GM04504 (cell line): Measurements from ENCODE around the gene ZBTB16.

Experiments
- DNase-seq: peaks from one replicate; pipeline ENCODE4 v3.0.0-alpha.2; 2012; ENCODE audit warnings: low read depth

The ZBTB16 gene

DNA sequence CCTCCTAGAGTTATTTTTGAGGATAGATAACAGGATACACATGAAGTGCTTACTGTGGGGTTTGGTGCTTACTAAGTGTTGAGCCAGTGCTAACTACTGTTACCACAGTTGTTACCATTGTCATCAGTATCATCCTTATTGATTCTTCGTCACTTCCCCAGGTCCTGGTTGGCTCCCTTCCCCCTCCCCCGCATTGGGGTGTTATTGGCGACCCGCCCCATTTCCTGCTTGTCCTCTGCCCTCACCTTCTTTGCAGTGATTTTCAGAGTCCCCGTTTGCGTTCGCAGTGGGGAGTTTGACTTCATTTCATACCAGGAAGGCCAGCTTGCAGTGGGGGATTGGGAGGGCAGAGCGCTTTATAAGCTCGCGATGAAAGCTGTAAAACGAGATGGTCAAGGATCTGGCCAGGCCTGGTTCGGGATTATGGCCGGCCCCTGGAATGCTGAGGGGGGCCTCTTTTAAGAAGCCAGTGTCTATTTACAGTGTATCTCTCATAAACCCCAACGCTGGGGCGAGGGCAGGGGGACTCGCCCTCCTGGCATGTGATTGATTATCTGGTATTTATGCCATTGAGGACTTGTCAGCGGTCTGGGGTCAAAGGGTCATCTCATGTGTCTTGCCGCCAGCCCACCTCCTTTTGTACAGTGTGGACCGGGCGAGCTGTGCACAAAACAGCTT, 152.1 kb downstream of the ZBTB16 start:
- DNase-seq = no peak

GRCh38 chr11:114213622-114214021, 154.1 kb downstream of the ZBTB16 start:
- no peak for DNase-seq

DNA sequence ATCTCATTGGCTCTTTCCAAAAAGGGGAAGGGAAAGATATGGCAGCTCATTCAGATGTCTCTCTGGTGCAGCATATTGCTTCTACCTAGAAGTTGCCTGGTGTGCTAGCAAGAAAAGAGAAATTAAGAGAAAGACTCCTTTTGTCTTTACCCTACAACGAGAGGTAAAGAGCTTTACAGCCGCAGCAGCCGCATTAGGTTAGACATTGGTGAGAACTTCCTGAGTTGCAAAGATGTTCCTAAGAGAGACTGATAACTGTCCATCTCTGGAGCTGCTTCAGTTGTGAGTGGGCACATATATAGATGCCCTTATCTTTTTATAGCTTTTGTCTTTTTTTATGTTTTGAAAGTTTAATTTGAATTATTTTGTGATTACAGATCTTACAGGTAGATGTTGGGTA, 155.9 kb downstream of the ZBTB16 start:
- no peak for DNase-seq

DNA sequence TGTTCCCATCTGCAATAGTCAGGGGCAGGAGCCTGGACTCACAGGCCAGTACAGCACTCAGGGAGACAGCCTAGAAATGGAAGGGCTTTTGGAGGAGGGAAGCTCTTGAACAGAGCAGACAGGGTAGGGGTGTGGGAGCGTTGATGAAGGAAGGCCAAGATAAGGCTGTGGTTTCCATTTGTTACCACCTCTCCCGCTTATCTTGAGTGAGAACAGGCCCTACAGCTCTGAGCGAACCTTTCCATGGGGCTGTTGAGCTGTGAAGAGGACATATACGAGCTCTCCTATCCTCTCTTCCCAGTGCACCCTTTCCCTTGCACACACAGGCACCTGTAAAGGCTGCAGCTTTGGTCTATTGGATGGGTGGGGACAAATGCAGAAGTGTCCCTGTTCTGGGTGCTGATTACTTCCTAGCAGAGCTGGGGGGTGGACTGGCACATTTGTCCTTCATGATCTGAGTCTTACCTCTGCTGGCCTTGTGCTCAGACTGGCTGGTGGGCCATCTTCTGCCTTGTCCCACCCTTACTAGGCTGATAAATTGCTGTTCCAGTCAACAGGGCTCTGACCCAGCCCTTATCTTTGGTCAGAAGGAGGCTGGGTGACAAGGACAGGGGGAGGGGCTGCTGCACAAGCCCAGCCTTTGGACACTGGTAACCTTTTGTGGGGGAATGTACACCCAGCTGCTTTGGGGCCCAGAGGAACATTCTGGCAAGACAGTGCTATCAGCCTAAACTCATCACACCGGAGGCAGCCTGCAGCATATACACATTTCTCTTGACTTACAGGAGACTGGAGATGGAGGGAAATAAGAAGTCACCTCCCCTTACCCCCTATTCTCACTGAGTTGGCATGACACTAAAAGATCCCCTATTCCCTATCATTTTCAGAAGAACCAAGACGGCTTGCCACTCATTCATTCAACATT, 156.6 kb downstream of the ZBTB16 start:
- no peak for DNase-seq

- no peak for DNase-seq
Measured at GRCh38 chr11:114216796-114217180, 157.3 kb downstream of the ZBTB16 start.

GRCh38 chr11:114218508-114218907, 159.0 kb downstream of the ZBTB16 start:
- DNase-seq = no peak

DNA sequence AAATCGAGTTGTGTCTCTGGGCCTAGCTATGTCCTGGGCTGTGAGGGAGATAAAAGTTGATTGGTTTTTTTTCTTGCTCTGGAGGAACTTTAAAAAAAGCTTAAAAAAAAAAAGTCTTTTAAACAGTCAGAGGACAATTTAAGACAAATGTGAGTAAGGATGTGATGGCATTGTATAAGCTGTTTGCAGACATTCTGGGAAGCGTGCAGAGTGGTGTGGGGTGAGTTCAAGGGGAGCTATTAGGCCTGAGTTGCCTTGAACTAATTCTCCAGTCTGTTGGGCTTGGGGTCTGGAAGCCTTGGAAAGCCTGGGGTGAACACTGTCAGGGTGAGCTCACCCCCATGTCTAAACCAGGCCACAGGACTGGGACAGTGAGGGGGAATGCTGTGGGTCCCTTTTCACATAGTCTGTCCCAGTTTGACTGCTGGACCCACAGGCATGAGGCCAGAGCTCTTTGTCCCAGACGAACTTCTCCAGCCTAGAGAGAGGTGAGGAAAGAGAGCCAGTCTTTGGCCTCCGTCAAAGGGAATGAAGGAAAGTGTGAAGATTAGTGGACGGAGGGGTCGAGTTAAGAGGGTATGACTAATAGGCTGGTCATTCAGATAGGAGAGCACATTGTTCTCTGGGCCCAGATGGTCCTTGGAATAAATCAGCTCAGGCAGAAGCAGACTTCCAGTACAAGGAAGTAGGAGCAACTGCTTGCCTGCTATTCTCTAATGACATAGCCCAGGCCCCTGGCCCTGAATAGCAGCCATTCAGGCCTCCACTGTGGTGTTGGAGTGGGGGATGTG, 160.2 kb downstream of the ZBTB16 start:
- DNase-seq = no peak

DNA sequence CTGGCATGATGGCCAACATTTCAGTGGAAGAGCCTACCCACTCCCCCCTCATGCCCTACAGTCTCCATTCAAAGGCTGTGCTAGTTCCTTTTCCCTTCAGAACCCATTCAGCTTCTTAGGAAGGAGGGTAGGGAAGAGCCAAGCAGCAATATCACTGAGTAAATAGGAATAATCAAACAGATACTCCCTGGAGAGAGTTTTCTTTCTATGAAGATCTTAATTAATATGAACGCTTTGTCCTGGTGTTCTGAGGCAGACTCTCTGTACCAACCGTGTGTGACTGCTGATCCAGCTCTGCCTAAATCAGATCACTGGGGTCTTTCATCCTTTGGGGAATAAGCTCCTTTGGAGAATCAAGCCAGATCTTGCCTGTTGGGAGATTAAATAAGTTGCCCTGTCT, 161.5 kb downstream of the ZBTB16 start:
- no peak for DNase-seq

- DNase-seq = no peak
Measured at GRCh38 chr11:114225661-114226060, 166.2 kb downstream of the ZBTB16 start.

DNA sequence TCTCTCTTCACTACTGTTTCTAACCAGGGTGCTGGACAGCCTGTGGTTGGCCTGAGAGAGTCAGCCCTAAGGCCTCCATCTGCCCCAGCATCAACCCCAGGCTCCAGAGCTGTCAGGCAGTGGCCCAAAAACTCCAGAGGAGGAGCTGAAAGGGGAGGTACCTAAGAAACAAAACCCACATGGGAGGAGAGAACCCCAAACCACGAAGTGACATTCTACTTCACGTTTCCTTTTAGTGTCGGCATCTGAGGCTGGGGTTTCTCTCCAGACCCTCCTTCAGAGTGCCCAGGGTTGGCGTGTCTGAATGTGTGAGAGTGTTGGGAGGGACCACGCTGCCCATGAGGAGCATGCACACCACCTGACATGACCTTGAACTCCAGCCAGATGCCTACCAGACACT, 166.8 kb downstream of the ZBTB16 start:
- no peak for DNase-seq

- no peak for DNase-seq
Measured at GRCh38 chr11:114228435-114229411, 169.2 kb downstream of the ZBTB16 start.

- DNase-seq = no peak
Measured at GRCh38 chr11:114230031-114230704, 170.7 kb downstream of the ZBTB16 start.

GRCh38 chr11:114232400-114233059, 173.0 kb downstream of the ZBTB16 start:
- DNase-seq = no peak

DNA sequence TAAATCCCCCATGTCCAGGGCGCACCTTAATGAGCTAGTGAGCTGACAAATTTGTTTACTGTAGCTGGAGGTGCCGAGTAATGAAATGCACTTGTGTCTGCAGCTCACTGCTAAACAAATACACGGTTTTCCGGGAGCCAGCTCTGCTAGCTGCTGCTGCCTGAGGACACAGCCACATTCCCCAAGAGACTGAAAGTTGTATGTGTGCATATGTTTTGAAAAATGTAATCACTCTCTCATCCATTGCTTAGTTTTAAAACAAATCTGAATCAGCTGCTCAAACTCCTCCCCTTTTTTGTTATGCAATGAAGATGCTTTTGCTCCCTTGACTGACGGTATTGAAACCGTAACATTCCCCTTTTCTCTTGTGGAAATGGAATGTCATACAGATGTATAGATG, 174.2 kb downstream of the ZBTB16 start:
- DNase-seq = no peak

- no peak for DNase-seq
Measured at GRCh38 chr11:114236829-114237228, 177.3 kb downstream of the ZBTB16 start.

DNA sequence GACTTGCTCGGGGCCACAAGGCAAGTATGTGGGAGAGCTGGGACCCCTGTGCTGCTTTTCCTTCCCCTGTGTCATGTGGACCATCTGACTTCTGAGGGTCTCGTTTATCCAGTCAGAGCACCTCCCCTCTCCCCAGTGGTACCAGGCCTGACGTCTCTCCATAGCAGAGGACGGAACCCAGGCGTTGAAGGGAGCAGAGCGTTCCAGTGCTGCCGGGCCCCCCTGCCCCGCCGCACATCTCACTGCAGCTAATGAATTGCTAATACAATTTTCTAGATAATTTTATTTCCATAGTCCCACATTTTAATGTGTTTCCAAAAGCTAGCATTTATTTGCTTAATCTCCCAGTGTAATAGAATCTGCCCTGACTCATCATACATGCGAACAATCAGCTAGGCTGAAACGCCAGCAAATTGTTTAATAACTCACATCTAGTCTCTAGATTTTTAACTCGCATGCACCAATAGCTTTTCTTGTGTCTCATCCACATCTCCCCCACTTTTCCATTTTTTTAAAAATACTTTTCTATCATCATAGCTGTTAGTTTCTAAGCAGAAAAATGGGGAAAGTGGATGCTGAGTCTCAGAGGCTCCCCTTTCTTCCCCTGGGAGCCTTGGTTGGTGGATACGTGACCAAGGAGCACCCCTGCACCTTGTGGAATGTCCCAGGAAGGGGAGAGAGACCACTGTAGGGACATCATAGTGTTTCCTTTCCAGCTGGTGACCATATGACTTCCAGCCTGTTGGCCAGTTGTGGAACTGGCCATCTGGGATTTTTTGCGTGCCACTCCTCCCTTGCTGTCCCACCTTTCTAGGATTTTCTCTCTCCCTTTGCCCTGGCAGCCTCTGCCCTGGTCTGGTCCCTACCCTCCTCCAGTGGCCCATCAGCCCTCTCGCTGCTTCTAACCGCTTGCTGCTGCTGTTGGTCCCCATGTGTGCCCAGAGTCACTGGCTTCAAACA, 178.1 kb downstream of the ZBTB16 start:
- DNase-seq = no peak

DNA sequence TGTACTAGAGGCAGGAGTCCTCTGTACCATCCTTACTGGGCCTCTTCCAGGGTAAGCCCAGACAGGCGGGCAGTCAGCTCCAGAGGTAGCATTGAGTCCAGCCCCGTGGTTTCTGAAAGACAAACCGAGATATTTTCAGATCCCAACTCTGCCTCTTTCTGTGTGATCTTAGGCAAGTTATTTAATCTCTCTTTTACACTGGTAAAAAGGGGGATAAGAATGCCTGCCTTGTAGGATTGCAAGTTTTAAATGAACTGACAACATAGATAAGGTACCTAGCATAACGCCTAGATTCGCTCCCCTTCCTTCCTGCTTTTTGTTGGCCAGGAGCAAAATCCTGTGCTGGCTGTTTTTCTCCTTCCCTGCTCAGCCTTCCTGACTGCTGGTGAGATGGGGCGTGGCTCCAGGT, 180.2 kb downstream of the ZBTB16 start:
- no peak for DNase-seq

DNA sequence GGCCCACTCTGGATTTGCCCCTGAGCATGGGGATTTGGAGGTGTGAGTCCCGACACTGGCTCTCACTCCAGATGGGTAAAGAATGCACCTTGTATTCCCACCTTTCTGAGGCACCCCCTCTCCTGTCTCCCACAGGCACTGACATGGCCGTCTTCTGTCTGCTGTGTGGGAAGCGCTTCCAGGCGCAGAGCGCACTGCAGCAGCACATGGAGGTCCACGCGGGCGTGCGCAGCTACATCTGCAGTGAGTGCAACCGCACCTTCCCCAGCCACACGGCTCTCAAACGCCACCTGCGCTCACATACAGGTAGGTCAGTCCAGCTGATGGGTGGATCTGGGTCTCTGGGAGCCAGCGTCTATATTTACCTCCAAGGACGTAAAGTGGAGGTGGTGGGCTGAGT, 182.5 kb downstream of the ZBTB16 start:
- DNase-seq = no peak
